Activated CD4-positive, alpha-beta memory T cell treated with anti-CD3 and anti-CD28 coated beads for 36 hours (primary cell): ENCODE data around the gene PPP1R14C. TPM values are rescaled to one million over a fixed set of nuclear protein-coding genes. Genes with fewer than 3 reads are reported as not detected.
A peak's percentile ranks its signal among the peaks of the same experiment; 100 is the strongest.
"Not testable (repeated sequence)": the region's sequence is repeated elsewhere in the genome, so short reads cannot be mapped to it uniquely, and the experiment has no call there.

Experiments
- CTCF ChIA-PET: fragments of 350-600 bp; sonication (Branson Sonifier 250); formaldehyde crosslinking; loops from one replicate; lab custom pipeline; 2021; ENCODE audit warnings: antibody characterized with exemption, inconsistent platforms; lab: Charles Lee
- POLR2A ChIA-PET: fragments of 350-600 bp; sonication (Branson Sonifier 250); formaldehyde crosslinking; loops from one replicate; lab custom pipeline; 2021; ENCODE audit warnings: antibody characterized with exemption; lab: Charles Lee
- DNase-seq: peaks from one replicate; pipeline ENCODE4 v3.0.0-alpha.2; 2020
- H3K27ac Mint-ChIP-seq: one replicate; pipeline ENCODE4 v1.8.0; 2021; ENCODE audit warnings: mixed read lengths
- H3K27me3 Mint-ChIP-seq: one replicate; pipeline ENCODE4 v1.8.0; 2021; ENCODE audit warnings: mixed read lengths
- H3K36me3 Mint-ChIP-seq: one replicate; pipeline ENCODE4 v1.8.0; 2021; ENCODE audit warnings: mixed read lengths
- H3K4me1 Mint-ChIP-seq: one replicate; pipeline ENCODE4 v1.8.0; 2021; ENCODE audit warnings: low read depth, mixed read lengths
- H3K4me3 Mint-ChIP-seq: one replicate; pipeline ENCODE4 v1.8.0; 2021; ENCODE audit warnings: mild to moderate bottlenecking, mixed read lengths
- H3K9me3 Mint-ChIP-seq: one replicate; pipeline ENCODE4 v1.8.0; 2021; ENCODE audit warnings: mixed read lengths
- intact Hi-C: fragments of 100-400 bp; cut with micrococcal nuclease; formaldehyde crosslinking; loops from one replicate; pipeline ENCODE4 v1.15.1; 2023
- total RNA-seq, 2 experiments: library from RNA; stranded (reverse); gene quantifications; one replicate each; pipeline ENCODE4 v1.2.3, GENCODE V29; 2021

Gene PPP1R14C
- total RNA-seq, 2 experiments from 2014 or later = 0.21 to 0.36 TPM

DNA sequence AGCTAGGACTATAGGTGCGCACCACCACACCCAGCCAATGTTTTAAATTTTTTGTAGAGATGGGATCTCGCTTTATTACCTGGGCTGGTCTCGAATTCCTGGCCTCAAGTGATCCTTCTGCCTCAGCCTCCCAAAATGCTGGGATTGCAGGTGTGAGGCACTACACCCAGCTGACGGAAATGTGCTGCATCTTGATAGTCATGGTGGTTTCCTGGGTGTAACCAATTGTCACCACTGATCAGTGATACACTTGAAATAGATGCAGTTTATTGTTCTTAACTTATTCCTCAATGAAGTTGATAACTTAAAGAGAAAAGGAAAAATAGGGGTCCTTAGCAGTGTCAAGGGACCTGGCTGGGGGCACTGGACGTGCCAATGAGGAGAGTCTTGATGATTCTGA is 92.4 kb downstream of the PPP1R14C start:
- Mint-ChIP-seq H3K27ac (no peak overlapping the region), H3K4me3 (no peak overlapping the region), H3K27me3 (peaks cover 9% of the 10 kb centered on the region), H3K9me3 (peaks cover 11% of the 10 kb centered on the region), H3K4me1 (peaks cover 29% of the 10 kb centered on the region), H3K36me3 (peaks cover 3% of the 10 kb centered on the region)
- ChIA-PET CTCF (no interaction called here), POLR2A (no interaction called here)
- intact Hi-C loops = no loop called here
- no peak for DNase-seq

DNA sequence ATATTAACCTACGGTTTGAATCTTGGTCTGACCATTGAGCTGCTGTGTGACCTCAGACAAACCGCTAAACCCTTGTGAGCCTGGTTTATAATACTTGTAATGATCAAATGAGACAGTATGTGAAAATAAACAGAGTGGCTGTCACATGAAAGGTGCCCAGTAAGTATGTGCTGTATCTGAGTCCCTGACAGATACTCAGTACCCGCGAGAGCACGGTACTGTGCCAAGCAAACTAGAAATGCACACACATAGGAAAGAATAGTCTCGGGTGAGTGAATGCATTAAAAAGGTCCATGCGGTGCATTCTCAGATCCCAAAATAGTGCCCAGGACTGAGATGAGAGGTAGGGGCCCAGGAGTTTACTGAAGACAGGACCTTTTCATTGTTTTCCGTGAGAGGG is 93.3 kb downstream of the PPP1R14C start:
- no peak for DNase-seq
- CTCF ChIA-PET = no interaction called here
- Mint-ChIP-seq H3K4me3 (no peak overlapping the region), H3K9me3 (peaks cover 11% of the 10 kb centered on the region), H3K27me3 (peaks cover 6% of the 10 kb centered on the region), H3K4me1 (peaks cover 35% of the 10 kb centered on the region), H3K27ac (no peak overlapping the region), H3K36me3 (peaks cover 3% of the 10 kb centered on the region)
- intact Hi-C loops = no loop called here
- POLR2A ChIA-PET = no interaction called here

DNA sequence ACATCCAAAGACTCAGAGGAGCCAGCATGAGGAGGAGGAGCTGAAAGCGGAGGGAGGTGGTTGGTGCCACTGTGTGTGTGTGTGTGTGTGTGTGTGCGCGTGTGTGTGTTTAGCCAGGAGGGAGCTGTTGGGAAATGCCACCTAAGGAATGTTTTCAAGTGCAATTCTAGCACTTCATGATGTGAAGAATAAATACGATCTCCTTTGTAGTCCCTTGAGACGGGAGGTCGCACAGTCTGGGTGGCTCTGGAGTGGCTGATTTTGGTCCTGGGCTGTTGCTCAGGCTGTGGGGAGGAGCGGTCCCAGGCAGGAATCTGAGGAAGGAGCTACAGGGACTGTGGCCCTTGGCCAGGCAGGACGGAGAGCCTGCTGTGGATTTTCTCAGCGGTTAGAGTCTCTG is 93.7 kb downstream of the PPP1R14C start:
- intact Hi-C loops = no loop called here
- Mint-ChIP-seq H3K27me3 (peaks cover 6% of the 10 kb centered on the region), H3K27ac (no peak overlapping the region), H3K4me1 (peaks cover 35% of the 10 kb centered on the region), H3K9me3 (peaks cover 11% of the 10 kb centered on the region), H3K4me3 (no peak overlapping the region), H3K36me3 (peaks cover 3% of the 10 kb centered on the region)
- no peak for DNase-seq
- ChIA-PET CTCF (no interaction called here), POLR2A (no interaction called here)

DNA sequence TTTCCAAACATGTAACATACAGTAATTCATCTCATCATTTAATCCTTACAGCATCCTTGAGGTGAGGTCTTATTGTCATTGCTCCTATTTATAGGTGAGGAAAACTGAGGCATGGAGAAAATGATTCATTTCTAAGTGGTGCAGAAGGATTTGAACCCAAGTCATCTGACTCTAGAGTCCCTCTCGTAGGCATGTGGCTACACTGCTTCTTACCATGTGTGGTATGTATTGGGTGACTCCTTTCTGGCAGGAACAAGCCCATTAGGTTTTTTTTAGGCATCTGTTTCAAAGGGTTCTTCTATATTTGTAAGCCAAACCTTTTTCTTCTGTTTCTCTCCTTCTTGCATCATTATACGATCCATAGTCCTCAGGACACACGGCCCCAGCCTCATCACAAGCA is 94.8 kb downstream of the PPP1R14C start:
- DNase-seq = no peak
- Mint-ChIP-seq H3K36me3 (peaks cover 3% of the 10 kb centered on the region), H3K9me3 (peaks cover 8% of the 10 kb centered on the region), H3K27me3 (peaks cover 6% of the 10 kb centered on the region), H3K4me3 (no peak overlapping the region), H3K4me1 (peaks cover 40% of the 10 kb centered on the region), H3K27ac (no peak overlapping the region)
- ChIA-PET POLR2A (no interaction called here), CTCF (no interaction called here)
- intact Hi-C loops = no loop called here

DNA sequence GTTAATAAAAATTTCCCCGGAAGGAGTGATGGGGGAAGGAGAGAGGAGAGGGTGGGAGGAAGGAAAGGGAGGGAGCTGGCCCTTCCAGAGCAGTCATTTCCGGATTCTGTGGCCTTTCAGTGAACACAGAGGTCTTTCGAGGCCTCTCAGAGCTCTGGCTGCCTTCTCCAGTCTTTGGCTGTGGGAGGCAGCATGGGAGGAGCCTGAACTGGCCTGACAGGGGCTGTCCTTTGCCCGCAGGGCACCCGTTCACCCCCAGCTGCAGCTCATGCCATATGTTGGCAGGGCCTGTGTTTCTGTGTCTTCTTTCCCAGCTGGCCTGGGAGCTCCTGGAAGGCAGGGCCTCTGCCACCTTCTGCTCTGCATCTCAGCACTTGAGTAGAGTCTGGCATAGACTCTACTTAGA is 95.5 kb downstream of the PPP1R14C start:
- no peaks in the 10 kb centered on the region for H3K36me3 Mint-ChIP-seq
- no peak overlapping the region for H3K27ac Mint-ChIP-seq
- CTCF ChIA-PET = no interaction called here
- no peak for DNase-seq
- intact Hi-C loops = no loop called here
- POLR2A ChIA-PET = no interaction called here
- peaks cover 3% of the 10 kb centered on the region for H3K9me3 Mint-ChIP-seq
- H3K27me3 Mint-ChIP-seq = peaks cover 6% of the 10 kb centered on the region
- no peak overlapping the region for H3K4me3 Mint-ChIP-seq
- H3K4me1 Mint-ChIP-seq = peaks cover 36% of the 10 kb centered on the region

DNA sequence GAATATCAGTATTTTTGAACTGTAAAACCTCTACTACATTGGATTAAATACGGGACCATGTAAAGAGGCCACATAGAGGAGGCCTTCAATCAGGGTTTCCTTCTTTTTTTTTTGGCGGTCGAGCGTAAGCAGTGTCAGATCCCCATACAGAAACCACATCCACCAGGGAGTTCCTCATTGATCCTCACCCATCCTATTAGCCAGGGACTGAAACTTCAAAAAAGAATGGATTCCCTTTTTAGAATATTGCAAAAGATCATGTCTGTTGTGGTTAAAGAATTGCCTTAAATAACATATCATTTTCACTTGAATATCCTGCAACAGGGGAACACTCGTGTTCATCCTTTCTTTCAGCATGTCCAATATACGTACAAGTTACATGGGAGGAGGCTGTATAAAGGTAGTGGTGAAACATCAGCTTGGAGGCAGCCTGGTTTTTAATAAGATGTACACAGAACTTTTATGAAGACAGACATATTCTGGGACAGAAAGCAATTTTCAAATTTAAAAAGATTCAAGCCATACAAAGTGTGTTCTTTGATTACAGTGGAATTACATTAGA is 96.1 kb downstream of the PPP1R14C start:
- Mint-ChIP-seq H3K27ac (no peak overlapping the region), H3K4me3 (no peak overlapping the region), H3K4me1 (peaks cover 36% of the 10 kb centered on the region), H3K9me3 (peaks cover 3% of the 10 kb centered on the region), H3K27me3 (peaks cover 6% of the 10 kb centered on the region), H3K36me3 (no peaks in the 10 kb centered on the region)
- ChIA-PET CTCF (no interaction called here), POLR2A (no interaction called here)
- intact Hi-C loops = no loop called here
- no peak for DNase-seq

DNA sequence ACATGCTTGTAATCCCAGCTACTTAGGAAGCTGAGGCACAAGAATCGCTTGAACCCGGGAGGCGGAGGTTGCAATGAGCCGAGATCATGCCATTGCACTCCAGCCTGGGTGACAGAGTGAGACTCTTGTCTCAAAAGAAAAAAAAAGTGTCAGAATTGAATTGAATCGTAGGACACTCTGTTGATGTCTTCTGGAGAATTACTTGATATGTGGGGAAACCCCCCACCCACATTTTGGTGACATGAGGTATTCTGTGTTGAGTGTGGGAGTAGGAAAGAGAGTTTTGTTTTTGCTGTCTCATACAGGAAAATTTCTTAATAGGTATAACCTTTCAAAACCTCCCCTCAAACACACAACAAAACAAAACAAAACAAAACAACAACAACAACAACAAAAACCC is 98.9 kb downstream of the PPP1R14C start:
- H3K9me3 Mint-ChIP-seq, H3K36me3 Mint-ChIP-seq, H3K4me3 Mint-ChIP-seq, CTCF ChIA-PET, POLR2A ChIA-PET, H3K27ac Mint-ChIP-seq: not testable (repeated sequence)
- Mint-ChIP-seq H3K27me3 (peaks cover 16% of the 10 kb centered on the region), H3K4me1 (peaks cover 17% of the 10 kb centered on the region)
- peak; percentile 78 for DNase-seq
- intact Hi-C loops = loop anchor here (1.0 to 5.0 kb wide), 3 partner anchors 15 to 72 kb away; no protein-coding TSS in a partner anchor

DNA sequence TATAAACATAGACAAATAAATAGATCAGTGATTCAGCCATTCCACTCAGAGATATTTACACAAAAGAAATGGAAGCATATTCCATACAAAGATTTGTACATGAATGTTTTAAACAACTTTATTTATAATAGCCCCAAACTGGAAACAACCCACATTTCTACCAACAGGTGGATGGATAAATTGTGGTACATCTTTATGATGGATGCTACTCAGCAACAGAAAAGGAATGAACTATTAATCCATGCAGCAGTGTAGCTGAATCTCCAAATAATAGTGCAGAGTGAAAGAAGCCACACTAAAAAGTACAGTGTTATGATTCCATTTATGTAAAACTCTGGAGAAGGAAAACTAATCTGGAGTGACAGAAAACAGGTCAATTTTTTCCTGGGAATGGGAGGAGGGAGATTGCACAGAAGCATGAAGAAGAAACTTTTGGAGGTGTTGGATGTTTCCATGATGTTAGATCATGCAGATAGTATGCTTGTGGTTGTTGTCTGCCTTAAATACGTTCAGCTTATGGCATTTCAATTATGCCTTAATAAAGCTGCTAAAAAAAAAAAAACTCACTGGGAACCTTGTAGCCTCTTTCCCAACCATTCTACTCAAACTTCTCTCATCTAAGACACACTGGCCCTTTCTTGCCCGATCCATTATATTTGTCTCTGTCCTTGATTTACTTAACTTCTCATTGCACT is 100.9 kb downstream of the PPP1R14C start:
- intact Hi-C loops = loop anchor here (5.0 kb wide), 1 partner anchor 59 kb away; no protein-coding TSS in a partner anchor
- POLR2A ChIA-PET = interaction anchor here (0.6 kb wide), 1 partner anchor 1012 kb away, joined by 3 read pairs; no protein-coding TSS in a partner anchor
- no peaks in the 10 kb centered on the region for H3K36me3 Mint-ChIP-seq
- CTCF ChIA-PET = no interaction called here
- no peak overlapping the region for H3K4me3 Mint-ChIP-seq
- no peak overlapping the region for H3K27ac Mint-ChIP-seq
- H3K27me3 Mint-ChIP-seq = peaks cover 20% of the 10 kb centered on the region
- no peak for DNase-seq
- peaks cover 21% of the 10 kb centered on the region for H3K9me3 Mint-ChIP-seq
- peaks cover 13% of the 10 kb centered on the region for H3K4me1 Mint-ChIP-seq

DNA sequence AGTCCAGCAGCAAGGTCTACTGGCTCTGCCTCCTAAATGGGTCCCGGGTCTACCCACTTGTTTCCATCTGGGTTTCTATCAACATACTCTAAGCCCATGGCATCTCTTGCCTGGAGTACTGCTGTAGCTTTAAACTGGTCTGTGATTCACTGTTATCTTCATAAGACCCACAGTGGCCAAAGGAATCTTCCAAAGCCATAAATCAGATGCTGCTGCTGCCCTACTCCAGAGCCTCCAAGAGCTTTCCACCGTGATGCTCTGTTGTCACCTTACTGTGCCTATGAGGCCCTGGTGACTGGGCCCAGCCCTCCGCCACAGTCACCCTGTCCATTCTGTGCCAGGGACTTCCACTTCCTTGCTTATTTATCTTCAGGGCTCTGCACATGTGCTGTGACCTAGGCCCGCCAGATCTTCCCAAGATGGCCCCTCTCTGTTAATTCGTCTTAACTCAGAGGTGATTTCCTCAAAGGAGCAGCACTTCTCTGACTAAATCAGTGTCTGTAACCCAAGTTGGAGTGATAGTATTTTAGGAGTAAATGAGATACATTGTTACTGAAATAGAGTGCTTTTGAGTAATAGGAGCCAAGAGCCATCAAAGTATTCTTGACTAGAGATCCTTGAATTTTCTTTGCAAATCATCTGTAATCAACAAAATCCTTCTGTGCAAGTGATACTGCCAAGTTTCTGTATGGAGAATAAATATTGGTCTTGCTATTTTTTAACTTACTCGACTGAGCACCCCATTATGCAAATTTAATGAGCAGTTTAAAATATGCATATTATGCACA is 102.5 kb downstream of the PPP1R14C start:
- peaks cover 20% of the 10 kb centered on the region for H3K9me3 Mint-ChIP-seq
- intact Hi-C loops = no loop called here
- H3K27me3 Mint-ChIP-seq = peaks cover 17% of the 10 kb centered on the region
- ChIA-PET POLR2A (no interaction called here), CTCF (no interaction called here)
- H3K4me1 Mint-ChIP-seq = peaks cover 13% of the 10 kb centered on the region
- H3K4me3 Mint-ChIP-seq = no peak overlapping the region
- DNase-seq = no peak
- no peaks in the 10 kb centered on the region for H3K36me3 Mint-ChIP-seq
- H3K27ac Mint-ChIP-seq = no peak overlapping the region

DNA sequence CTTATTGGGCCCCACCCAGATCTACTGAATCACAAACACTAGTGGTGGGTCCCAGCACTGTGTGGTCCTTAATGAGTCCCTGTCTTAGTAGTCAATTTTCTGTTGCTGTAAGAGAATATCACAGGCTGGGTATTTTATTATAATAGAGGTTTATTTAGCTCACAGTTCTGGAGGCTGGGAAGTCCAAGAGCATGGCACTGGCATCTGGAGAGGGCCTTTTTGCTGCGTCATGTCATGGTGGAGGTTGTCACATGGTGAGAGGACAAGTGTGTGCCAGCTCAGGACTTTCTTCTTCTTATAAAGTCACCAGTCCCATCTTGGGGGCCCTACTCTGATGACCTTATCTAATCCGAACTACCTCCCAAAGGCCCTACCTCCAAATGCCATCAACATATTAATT is 105.0 kb downstream of the PPP1R14C start:
- H3K27me3 Mint-ChIP-seq = peaks cover 21% of the 10 kb centered on the region
- ChIA-PET CTCF (no interaction called here), POLR2A (no interaction called here)
- H3K4me1 Mint-ChIP-seq = peaks cover 3% of the 10 kb centered on the region
- no peak for DNase-seq
- H3K27ac Mint-ChIP-seq = no peak overlapping the region
- H3K36me3 Mint-ChIP-seq = no peaks in the 10 kb centered on the region
- intact Hi-C loops = no loop called here
- peaks cover 20% of the 10 kb centered on the region for H3K9me3 Mint-ChIP-seq
- no peak overlapping the region for H3K4me3 Mint-ChIP-seq

DNA sequence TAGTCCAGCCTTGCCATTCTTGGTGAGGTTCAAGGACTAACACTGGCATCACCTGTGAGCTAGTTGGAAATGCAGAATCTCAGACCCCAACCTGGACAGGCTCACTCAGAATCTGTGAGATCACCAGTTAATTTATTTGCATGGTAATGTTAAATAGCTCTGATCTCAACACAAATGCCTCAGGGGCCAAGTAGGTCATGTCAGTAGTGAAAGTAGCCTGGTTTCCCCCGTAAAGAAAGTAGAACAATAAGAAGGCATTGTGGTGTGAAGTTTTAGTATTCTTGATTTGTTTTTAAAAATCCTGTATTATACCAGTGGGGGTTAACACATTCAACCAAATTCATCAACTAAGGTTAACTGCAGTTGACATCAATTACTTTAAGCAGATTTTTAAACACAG is 105.5 kb downstream of the PPP1R14C start:
- H3K36me3 Mint-ChIP-seq = no peaks in the 10 kb centered on the region
- POLR2A ChIA-PET = no interaction called here
- DNase-seq = no peak
- intact Hi-C loops = no loop called here
- peaks cover 23% of the 10 kb centered on the region for H3K27me3 Mint-ChIP-seq
- H3K4me1 Mint-ChIP-seq = peaks cover 8% of the 10 kb centered on the region
- CTCF ChIA-PET = no interaction called here
- peaks cover 20% of the 10 kb centered on the region for H3K9me3 Mint-ChIP-seq
- no peak overlapping the region for H3K4me3 Mint-ChIP-seq
- H3K27ac Mint-ChIP-seq = no peak overlapping the region

DNA sequence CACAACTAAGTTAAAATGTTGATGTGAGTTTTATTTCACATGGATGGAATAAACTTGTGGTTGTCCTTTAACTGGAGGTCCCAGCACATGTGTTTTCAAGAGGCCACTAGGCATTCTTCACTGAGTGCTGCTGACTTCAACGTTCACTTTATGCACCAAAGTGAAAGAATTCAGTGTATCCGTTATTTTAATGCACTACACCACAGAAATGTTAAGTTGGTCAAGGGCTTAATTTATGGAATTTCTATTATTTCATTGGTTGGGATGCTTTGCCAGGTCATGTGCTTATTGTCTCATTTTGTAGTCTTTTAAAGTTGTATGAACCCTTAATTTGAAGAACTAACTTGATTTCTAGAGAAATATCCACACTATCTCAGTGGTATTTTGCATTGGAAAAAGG is 106.4 kb downstream of the PPP1R14C start:
- ChIA-PET CTCF (no interaction called here), POLR2A (no interaction called here)
- peaks cover 14% of the 10 kb centered on the region for H3K4me1 Mint-ChIP-seq
- H3K4me3 Mint-ChIP-seq = no peak overlapping the region
- peaks cover 21% of the 10 kb centered on the region for H3K27me3 Mint-ChIP-seq
- no peaks in the 10 kb centered on the region for H3K36me3 Mint-ChIP-seq
- no peak for DNase-seq
- H3K9me3 Mint-ChIP-seq = peaks cover 20% of the 10 kb centered on the region
- no peak overlapping the region for H3K27ac Mint-ChIP-seq
- intact Hi-C loops = no loop called here
